ENCODE results near the gene APAF1.

DNA sequence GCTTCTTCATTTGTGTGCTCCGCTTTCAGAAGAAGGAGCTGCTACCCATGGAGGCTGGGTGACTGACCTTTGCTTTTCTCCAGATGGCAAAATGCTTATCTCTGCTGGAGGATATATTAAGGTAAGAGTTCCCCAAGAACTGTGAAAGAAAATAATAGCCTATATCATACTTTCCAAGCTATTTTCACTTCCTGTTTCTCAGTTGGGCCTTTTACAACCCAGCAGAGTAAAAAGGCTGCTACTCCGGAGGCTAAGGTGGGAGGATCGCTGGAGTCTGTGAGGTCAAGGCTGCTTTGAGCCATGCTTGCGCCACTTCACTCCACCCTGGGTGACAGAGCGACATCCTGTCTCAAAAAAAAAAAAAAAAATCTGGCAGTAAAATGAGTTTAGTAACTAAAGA is 82.1 kb downstream of the APAF1 start:
- TF ChIP-seq, protein P1, sequence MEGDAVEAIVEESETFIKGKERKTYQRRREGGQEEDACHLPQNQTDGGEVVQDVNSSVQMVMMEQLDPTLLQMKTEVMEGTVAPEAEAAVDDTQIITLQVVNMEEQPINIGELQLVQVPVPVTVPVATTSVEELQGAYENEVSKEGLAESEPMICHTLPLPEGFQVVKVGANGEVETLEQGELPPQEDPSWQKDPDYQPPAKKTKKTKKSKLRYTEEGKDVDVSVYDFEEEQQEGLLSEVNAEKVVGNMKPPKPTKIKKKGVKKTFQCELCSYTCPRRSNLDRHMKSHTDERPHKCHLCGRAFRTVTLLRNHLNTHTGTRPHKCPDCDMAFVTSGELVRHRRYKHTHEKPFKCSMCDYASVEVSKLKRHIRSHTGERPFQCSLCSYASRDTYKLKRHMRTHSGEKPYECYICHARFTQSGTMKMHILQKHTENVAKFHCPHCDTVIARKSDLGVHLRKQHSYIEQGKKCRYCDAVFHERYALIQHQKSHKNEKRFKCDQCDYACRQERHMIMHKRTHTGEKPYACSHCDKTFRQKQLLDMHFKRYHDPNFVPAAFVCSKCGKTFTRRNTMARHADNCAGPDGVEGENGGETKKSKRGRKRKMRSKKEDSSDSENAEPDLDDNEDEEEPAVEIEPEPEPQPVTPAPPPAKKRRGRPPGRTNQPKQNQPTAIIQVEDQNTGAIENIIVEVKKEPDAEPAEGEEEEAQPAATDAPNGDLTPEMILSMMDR (IDR thresholded peaks at IDR 0.05; ENCODE audit: low read depth, low read length, missing input control): no peak
- no peak for TF ChIP-seq YY1 (IDR thresholded peaks at IDR 0.05)
- no peak for TF ChIP-seq GABPA (IDR thresholded peaks at IDR 0.05 in 1 of 2, conservative IDR thresholded peaks at IDR 0.05 in 1 of 2)
- no peak for TF ChIP-seq TAF1 (conservative IDR thresholded peaks at IDR 0.05)
- no peak for TF ChIP-seq SP1 (IDR thresholded peaks at IDR 0.05)
- TF ChIP-seq RAD21 (IDR thresholded peaks at IDR 0.05): no peak
- TF ChIP-seq, protein P2, sequence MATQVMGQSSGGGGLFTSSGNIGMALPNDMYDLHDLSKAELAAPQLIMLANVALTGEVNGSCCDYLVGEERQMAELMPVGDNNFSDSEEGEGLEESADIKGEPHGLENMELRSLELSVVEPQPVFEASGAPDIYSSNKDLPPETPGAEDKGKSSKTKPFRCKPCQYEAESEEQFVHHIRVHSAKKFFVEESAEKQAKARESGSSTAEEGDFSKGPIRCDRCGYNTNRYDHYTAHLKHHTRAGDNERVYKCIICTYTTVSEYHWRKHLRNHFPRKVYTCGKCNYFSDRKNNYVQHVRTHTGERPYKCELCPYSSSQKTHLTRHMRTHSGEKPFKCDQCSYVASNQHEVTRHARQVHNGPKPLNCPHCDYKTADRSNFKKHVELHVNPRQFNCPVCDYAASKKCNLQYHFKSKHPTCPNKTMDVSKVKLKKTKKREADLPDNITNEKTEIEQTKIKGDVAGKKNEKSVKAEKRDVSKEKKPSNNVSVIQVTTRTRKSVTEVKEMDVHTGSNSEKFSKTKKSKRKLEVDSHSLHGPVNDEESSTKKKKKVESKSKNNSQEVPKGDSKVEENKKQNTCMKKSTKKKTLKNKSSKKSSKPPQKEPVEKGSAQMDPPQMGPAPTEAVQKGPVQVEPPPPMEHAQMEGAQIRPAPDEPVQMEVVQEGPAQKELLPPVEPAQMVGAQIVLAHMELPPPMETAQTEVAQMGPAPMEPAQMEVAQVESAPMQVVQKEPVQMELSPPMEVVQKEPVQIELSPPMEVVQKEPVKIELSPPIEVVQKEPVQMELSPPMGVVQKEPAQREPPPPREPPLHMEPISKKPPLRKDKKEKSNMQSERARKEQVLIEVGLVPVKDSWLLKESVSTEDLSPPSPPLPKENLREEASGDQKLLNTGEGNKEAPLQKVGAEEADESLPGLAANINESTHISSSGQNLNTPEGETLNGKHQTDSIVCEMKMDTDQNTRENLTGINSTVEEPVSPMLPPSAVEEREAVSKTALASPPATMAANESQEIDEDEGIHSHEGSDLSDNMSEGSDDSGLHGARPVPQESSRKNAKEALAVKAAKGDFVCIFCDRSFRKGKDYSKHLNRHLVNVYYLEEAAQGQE (IDR thresholded peaks at IDR 0.05): no peak
- no peak for TF ChIP-seq JUND (IDR thresholded peaks at IDR 0.05)
- TF ChIP-seq, protein P3, sequence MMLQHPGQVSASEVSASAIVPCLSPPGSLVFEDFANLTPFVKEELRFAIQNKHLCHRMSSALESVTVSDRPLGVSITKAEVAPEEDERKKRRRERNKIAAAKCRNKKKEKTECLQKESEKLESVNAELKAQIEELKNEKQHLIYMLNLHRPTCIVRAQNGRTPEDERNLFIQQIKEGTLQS (IDR thresholded peaks at IDR 0.05): no peak
- TF ChIP-seq, protein P4, sequence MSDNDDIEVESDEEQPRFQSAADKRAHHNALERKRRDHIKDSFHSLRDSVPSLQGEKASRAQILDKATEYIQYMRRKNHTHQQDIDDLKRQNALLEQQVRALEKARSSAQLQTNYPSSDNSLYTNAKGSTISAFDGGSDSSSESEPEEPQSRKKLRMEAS (IDR thresholded peaks at IDR 0.05): no peak
- no peak for TF ChIP-seq ZBTB33 (IDR thresholded peaks at IDR 0.05)
- TF ChIP-seq EGR1 (IDR thresholded peaks at IDR 0.05; ENCODE audit: low read depth in 2 of 2): no peak

All from liver (tissue), 3 donors.